Motor neuron (in vitro differentiated cells): ENCODE data around the gene MMP14. TPM values are rescaled to one million over a fixed set of nuclear protein-coding genes. Genes with fewer than 3 reads are reported as not detected.

ENCODE experiments used
- total RNA-seq, 8 experiments: library from RNA; unstranded; fragments of 300-600 nt; gene quantifications; 2 replicates each; pipeline versions ENCODE4 v1.2.3 to v1.2.4, GENCODE V29; 2022

MMP14 gene
- total RNA-seq, 8 experiments from 2014 or later: 0.35 to 290 (median 3.3) TPM

Other genes starting within 250 kb of the MMP14 start
- 100 to 1,000 TPM; 156 to 485 (median 311) TPM for gene DAD1, start 247.4 kb upstream of the MMP14 start, total RNA-seq
- 10 to 100 TPM in 4 of 8 experiments, 1 to 10 TPM in 4; 4.5 to 30.0 (median 13.5) TPM for gene ABHD4, start 238.3 kb upstream of the MMP14 start, total RNA-seq
- gene OR6J1, start 192.2 kb upstream of the MMP14 start, total RNA-seq: under 1 TPM in 4 of 8 experiments, not detected in 4; 0.04 to 0.21 (median 0.12) TPM
- 100 to 1,000 TPM in 3 of 8 experiments, 10 to 100 TPM in 5; 69.1 to 138 (median 84.1) TPM for gene OXA1L, start 69.9 kb upstream of the MMP14 start, total RNA-seq
- gene SLC7A7, start 21.1 kb upstream of the MMP14 start, total RNA-seq: 1 to 10 TPM in 5 of 8 experiments, under 1 TPM in 3; 0.41 to 3.3 (median 1.4) TPM
- gene MRPL52, start 6.7 kb upstream of the MMP14 start, total RNA-seq: 100 to 1,000 TPM in 1 of 8 experiments, 10 to 100 TPM in 7; 60.7 to 112 (median 87.1) TPM
- 10 to 100 TPM in 4 of 8 experiments, 1 to 10 TPM in 4; 3.9 to 55.5 (median 29.2) TPM for gene LRP10, start 35.2 kb downstream of the MMP14 start, total RNA-seq
- gene REM2, start 46.6 kb downstream of the MMP14 start, total RNA-seq: 10 to 100 TPM in 4 of 8 experiments, 1 to 10 TPM in 3, under 1 TPM in 1; 0.92 to 16.1 (median 7.2) TPM
- 10 to 100 TPM; 41.7 to 90.1 (median 56.0) TPM for gene RBM23, start 82.6 kb downstream of the MMP14 start, total RNA-seq
- 100 to 1,000 TPM in 2 of 8 experiments, 10 to 100 TPM in 6; 49.3 to 108 (median 83.0) TPM for gene PRMT5, start 92.8 kb downstream of the MMP14 start, total RNA-seq
- gene HAUS4, start 120.5 kb downstream of the MMP14 start, total RNA-seq: 10 to 100 TPM in 5 of 8 experiments, 1 to 10 TPM in 3; 7.1 to 29.1 (median 12.7) TPM
- gene AJUBA, start 146.0 kb downstream of the MMP14 start, total RNA-seq: 10 to 100 TPM in 4 of 8 experiments, 1 to 10 TPM in 4; 2.5 to 31.4 (median 8.9) TPM
- gene C14orf93, start 173.6 kb downstream of the MMP14 start, total RNA-seq: 10 to 100 TPM in 1 of 8 experiments, 1 to 10 TPM in 7; 6.1 to 11.9 (median 7.1) TPM
- gene PSMB5, start 198.3 kb downstream of the MMP14 start, total RNA-seq: 100 to 1,000 TPM; 109 to 312 (median 143) TPM
- gene PSMB11, start 205.6 kb downstream of the MMP14 start, total RNA-seq: under 1 TPM in 6 of 8 experiments, not detected in 2; 0.05 to 0.76 (median 0.17) TPM
- 10 to 100 TPM in 4 of 8 experiments, 1 to 10 TPM in 4; 5.3 to 24.4 (median 11.0) TPM for gene CDH24, start 220.9 kb downstream of the MMP14 start, total RNA-seq